BLaER1 treated with 17β-estradiol and CSF1 and Interleukin-3, amounts not matched to agents 10 nM and 100 nM (cell line): Measurements from ENCODE around the gene FAM184B.
A peak's percentile ranks its signal among the peaks of the same experiment; 100 is the strongest.

Source experiments
- H3K27ac ChIP-seq, 11 experiments: shearing (Covaris generic); formaldehyde crosslinking; 2 replicates each; pipeline ENCODE4 v1.8.1; 2022
- H3K27me3 ChIP-seq, 11 experiments: shearing (Covaris generic); formaldehyde crosslinking; 2 replicates each; pipeline ENCODE4 v1.8.1; 2022
- H3K36me3 ChIP-seq, 11 experiments: shearing (Covaris generic); formaldehyde crosslinking; 2 replicates each; pipeline ENCODE4 v1.8.1; 2022
- H3K4me1 ChIP-seq, 10 experiments: shearing (Covaris generic); formaldehyde crosslinking; 2 replicates each; pipeline ENCODE4 v1.8.1; 2022
- H3K4me2 ChIP-seq, 11 experiments: shearing (Covaris generic); formaldehyde crosslinking; 2 replicates each; pipeline ENCODE4 v1.8.1; 2022
- H3K4me3 ChIP-seq, 10 experiments: shearing (Covaris generic); formaldehyde crosslinking; 2 replicates each; pipeline ENCODE4 v1.8.1; 2022
- H3K9ac ChIP-seq, 11 experiments: shearing (Covaris generic); formaldehyde crosslinking; 2 replicates each; pipeline ENCODE4 v1.8.1; 2022
- H3K9me3 ChIP-seq, 11 experiments: shearing (Covaris generic); formaldehyde crosslinking; replicated peaks in 1 of 11; 2 replicates each; pipeline ENCODE4 v1.8.1; 2022
- H4K20me1 ChIP-seq, 11 experiments: shearing (Covaris generic); formaldehyde crosslinking; 2 replicates each; pipeline ENCODE4 v1.8.1; 2022
- Cebpa-rat ChIP-seq, 11 experiments: shearing (Covaris generic); IDR thresholded peaks; 2 replicates each; pipeline ENCODE4 v1.8.1; 2022

The FAM184B gene

GRCh38 chr4:17787315-17787714 is 5.9 kb upstream of the FAM184B start:
- no peaks in the 10 kb centered on the region for H4K20me1 ChIP-seq
- H3K4me3 ChIP-seq = no peak overlapping the region
- no peak for TF ChIP-seq Cebpa-rat (IDR thresholded peaks at IDR 0.05)
- H3K9ac ChIP-seq = no peak overlapping the region
- peaks cover 0 to 14% (median 6%) of the 10 kb centered on the region in 11 experiments; a peak in 12 of 22 replicates for H3K9me3 ChIP-seq
- H3K27ac ChIP-seq = peak overlapping the region in 2 of 11 experiments; percentile 56 to 64; a peak in 4 of 22 replicates
- H3K4me2 ChIP-seq = peak overlapping the region in 8 of 11 experiments; percentile 17 to 70 (median 53); a peak in 13 of 22 replicates
- H3K27me3 ChIP-seq = no peaks in the 10 kb centered on the region
- H3K36me3 ChIP-seq = peaks cover 7 to 32% (median 19%) of the 10 kb centered on the region in 11 experiments
- peaks cover 0 to 23% (median 20%) of the 10 kb centered on the region in 10 experiments; a peak in 17 of 20 replicates for H3K4me1 ChIP-seq

GRCh38 chr4:17786567-17786966 is 5.1 kb upstream of the FAM184B start:
- Histone ChIP-seq H4K20me1 (no peaks in the 10 kb centered on the region), H3K4me3 (no peak overlapping the region), H3K9ac (no peak overlapping the region; a peak in 1 of 22 replicates), H3K27me3 (no peaks in the 10 kb centered on the region), H3K9me3 (peaks cover 7 to 13% (median 10%) of the 10 kb centered on the region in 11 experiments), H3K27ac (peak overlapping the region in 4 of 11 experiments; percentile 13 to 64 (median 38); a peak in 6 of 22 replicates), H3K4me1 (peaks cover 0 to 23% (median 20%) of the 10 kb centered on the region in 10 experiments; a peak in 17 of 20 replicates), H3K36me3 (peaks cover 3 to 25% (median 14%) of the 10 kb centered on the region in 11 experiments), H3K4me2 (peak overlapping the region in 8 of 11 experiments; percentile 17 to 70 (median 53); a peak in 13 of 22 replicates)
- TF ChIP-seq Cebpa-rat (IDR thresholded peaks at IDR 0.05) = 0 out of 22 replicates have a peak, but pooled peaks of 1 of the 11 experiments have one; percentile 52

- H3K27me3 ChIP-seq = no peaks in the 10 kb centered on the region
- no peak overlapping the region for H3K9ac ChIP-seq
- no peaks in the 10 kb centered on the region for H4K20me1 ChIP-seq
- peaks cover 0 to 21% (median 10%) of the 10 kb centered on the region in 11 experiments; a peak in 15 of 22 replicates for H3K36me3 ChIP-seq
- H3K4me2 ChIP-seq = peak overlapping the region in 2 of 11 experiments; percentile 38 to 70; a peak in 4 of 22 replicates
- peaks cover 0 to 23% (median 20%) of the 10 kb centered on the region in 10 experiments; a peak in 17 of 20 replicates for H3K4me1 ChIP-seq
- no peak overlapping the region for H3K4me3 ChIP-seq
- H3K27ac ChIP-seq = peak overlapping the region in 4 of 11 experiments; percentile 3 to 64 (median 40); a peak in 5 of 22 replicates
- H3K9me3 ChIP-seq = peaks cover 14 to 17% (median 15%) of the 10 kb centered on the region in 11 experiments
- TF ChIP-seq Cebpa-rat (IDR thresholded peaks at IDR 0.05) = no peak
Observed at GRCh38 chr4:17785858-17786257, 4.4 kb upstream of the FAM184B start.

- H3K4me3 ChIP-seq = no peak overlapping the region
- H3K9ac ChIP-seq = no peak overlapping the region
- H3K27me3 ChIP-seq = no peaks in the 10 kb centered on the region
- peaks cover 15 to 19% (median 17%) of the 10 kb centered on the region in 11 experiments for H3K9me3 ChIP-seq
- no peak overlapping the region for H3K4me2 ChIP-seq
- no peaks in the 10 kb centered on the region; a peak in 1 of 22 replicates for H3K36me3 ChIP-seq
- H3K4me1 ChIP-seq = no peaks in the 10 kb centered on the region
- H4K20me1 ChIP-seq = no peaks in the 10 kb centered on the region
- TF ChIP-seq Cebpa-rat (IDR thresholded peaks at IDR 0.05) = no peak
- H3K27ac ChIP-seq = no peak overlapping the region
Observed at GRCh38 chr4:17780501-17781299, 721 bp downstream of the FAM184B start.

GRCh38 chr4:17778431-17778830 is 3.0 kb downstream of the FAM184B start:
- Histone ChIP-seq H3K9ac (no peak overlapping the region), H3K9me3 (peaks cover 15 to 19% (median 17%) of the 10 kb centered on the region in 11 experiments), H4K20me1 (no peaks in the 10 kb centered on the region), H3K27me3 (no peaks in the 10 kb centered on the region), H3K36me3 (no peaks in the 10 kb centered on the region; a peak in 1 of 22 replicates), H3K27ac (no peak overlapping the region), H3K4me3 (no peak overlapping the region), H3K4me1 (no peaks in the 10 kb centered on the region), H3K4me2 (no peak overlapping the region)
- no peak for TF ChIP-seq Cebpa-rat (IDR thresholded peaks at IDR 0.05)

- Histone ChIP-seq H3K4me3 (no peak overlapping the region), H3K4me2 (no peak overlapping the region), H3K9me3 (peaks cover 0 to 2% (median 0%) of the 10 kb centered on the region in 11 experiments; a peak in 1 of 22 replicates), H3K9ac (no peak overlapping the region), H3K4me1 (no peaks in the 10 kb centered on the region), H3K27me3 (no peaks in the 10 kb centered on the region), H3K27ac (no peak overlapping the region), H3K36me3 (no peaks in the 10 kb centered on the region), H4K20me1 (no peaks in the 10 kb centered on the region)
- no peak for TF ChIP-seq Cebpa-rat (IDR thresholded peaks at IDR 0.05)
Observed at GRCh38 chr4:17773135-17773698, 8.2 kb downstream of the FAM184B start.

- Histone ChIP-seq H3K27ac (no peak overlapping the region), H3K36me3 (peaks cover 0 to 6% (median 0%) of the 10 kb centered on the region in 11 experiments; a peak in 4 of 22 replicates), H3K9ac (no peak overlapping the region), H3K4me3 (no peak overlapping the region), H3K4me1 (no peaks in the 10 kb centered on the region), H3K4me2 (no peak overlapping the region), H3K9me3 (peaks cover 9 to 13% (median 9%) of the 10 kb centered on the region in 11 experiments), H3K27me3 (no peaks in the 10 kb centered on the region), H4K20me1 (no peaks in the 10 kb centered on the region)
- TF ChIP-seq Cebpa-rat (IDR thresholded peaks at IDR 0.05) = no peak
Observed at GRCh38 chr4:17771284-17771908, 10.0 kb downstream of the FAM184B start.

- no peak for TF ChIP-seq Cebpa-rat (IDR thresholded peaks at IDR 0.05)
- H4K20me1 ChIP-seq = no peaks in the 10 kb centered on the region
- H3K4me2 ChIP-seq = no peak overlapping the region
- H3K9ac ChIP-seq = no peak overlapping the region
- peaks cover 0 to 6% (median 0%) of the 10 kb centered on the region in 11 experiments; a peak in 4 of 22 replicates for H3K36me3 ChIP-seq
- no peaks in the 10 kb centered on the region for H3K4me1 ChIP-seq
- H3K4me3 ChIP-seq = no peak overlapping the region
- H3K27me3 ChIP-seq = no peaks in the 10 kb centered on the region
- H3K27ac ChIP-seq = no peak overlapping the region
- peaks cover 14 to 18% (median 15%) of the 10 kb centered on the region in 11 experiments for H3K9me3 ChIP-seq
Observed at GRCh38 chr4:17770845-17771244, 10.6 kb downstream of the FAM184B start.
